GM23248 (cell line): ENCODE measurements around the gene PKD1L1.

ENCODE experiments used
- EZH2 ChIP-seq: fragments of 200-600 bp; sonication (generic); IDR thresholded peaks from 2 replicates; pipeline ENCODE4 v1.6.1; 2018; ENCODE audit warnings: antibody characterized with exemption, mild to moderate bottlenecking; ENCODE audit not compliant: insufficient read depth, poor library complexity, severe bottlenecking
- EZH2phosphoT487 ChIP-seq: fragments of 200-600 bp; sonication (generic); IDR thresholded peaks from 2 replicates; pipeline ENCODE4 v1.6.1; 2018; ENCODE audit warnings: antibody characterized with exemption, moderate library complexity, mild to moderate bottlenecking, low read depth; ENCODE audit not compliant: insufficient read depth

- TF ChIP-seq EZH2, result no peak
- TF ChIP-seq EZH2phosphoT487, result no peak
These were observed 131.6 kb downstream of the PKD1L1 start for GRCh38 chr7:47816647-47817046.
